ENCODE measurements around the gene POLN.

- TF ChIP-seq CTCF (IDR thresholded peaks at IDR 0.05), result no peak
- no peak for TF ChIP-seq EP300 (IDR thresholded peaks at IDR 0.05)
These were observed 24.2 kb downstream of the POLN start for GRCh38 chr4:2217726-2218125.

Measured in stomach (tissue), 4 donors.